K562 (cell line): ENCODE measurements around the gene PHLDB3. TPM values are rescaled to one million over a fixed set of nuclear protein-coding genes. Genes with fewer than 3 reads are reported as not detected.

ENCODE experiments used
- ASH1L ChIP-seq: fragments of 450-650 bp; IDR thresholded peaks from 2 replicates; pipeline ENCODE4 v1.6.1; 2018; ENCODE audit warnings: borderline replicate concordance, mild to moderate bottlenecking, low read depth; ENCODE audit not compliant: partially characterized antibody
- ATF7 ChIP-seq: fragments of 450-650 bp; IDR thresholded peaks from 2 replicates; pipeline ENCODE4 v1.7.1; 2014; ENCODE audit warnings: mild to moderate bottlenecking, moderate library complexity
- EP300 ChIP-seq: IDR thresholded peaks from 2 replicates; pipeline ENCODE4 v1.6.1; 2012; ENCODE audit warnings: low read length, improper control_type of control experiment
- FOS ChIP-seq: IDR thresholded peaks from 3 replicates; pipeline ENCODE4 v1.6.1; 2011; ENCODE audit not compliant: insufficient read length; ENCODE audit errors: extremely low read depth
- NFIC ChIP-seq: fragments of 450-650 bp; IDR thresholded peaks from 2 replicates; pipeline ENCODE4 v1.6.1; 2017; ENCODE audit warnings: mild to moderate bottlenecking, inconsistent platforms
- SAP30 ChIP-seq: fragments of 200-600 bp; sonication (generic); IDR thresholded peaks from 2 replicates; pipeline ENCODE4 v1.6.1; 2012; ENCODE audit warnings: borderline replicate concordance, low read depth, mild to moderate bottlenecking, moderate library complexity, low read length, control low read depth, inconsistent platforms; ENCODE audit not compliant: insufficient read depth, poor library complexity, severe bottlenecking
- ZBED1 ChIP-seq: IDR thresholded peaks from 2 replicates; pipeline ENCODE4 v1.6.1; 2014
- ZC3H11A ChIP-seq: IDR thresholded peaks from 2 replicates; pipeline ENCODE4 v1.6.1; 2012; ENCODE audit warnings: low read depth, low read length, improper control_type of control experiment
- ZNF449 ChIP-seq: fragments of 250-450 bp; sonication (Bioruptor Pico); IDR thresholded peaks from 2 replicates; pipeline ENCODE4 v1.8.0; 2022; ENCODE audit warnings: moderate library complexity, mild to moderate bottlenecking, inconsistent platforms
- polyA plus RNA-seq, 8 experiments: library from polyadenylated mRNA; depleted of rRNA in 4 of 8; stranded (reverse) in 5 of 8; unstranded in 3 of 8; fragments of >200 nt; fragmentation: Nextera tagmentation in 2 of 8; fragmentation: Illumina TruSeq in 1 of 8; extraction: Ambion mirVana in 2 of 8; extraction: Trizol in 1 of 8; gene quantifications; 2 replicates each; pipeline versions ENCODE4 v1.2.1 to v1.2.3, GENCODE V29; 2011 to 2014; ENCODE audit warnings: inconsistent platforms in 1 of 8, missing spikeins in 1 of 8
- total RNA-seq, 7 experiments: library from RNA; depleted of rRNA in 6 of 7; stranded (reverse); fragments of >200 nt in 6 of 7; fragmentation: Illumina TruSeq in 2 of 7; extraction: Trizol in 2 of 7; gene quantifications; 2 replicates each; pipeline versions ENCODE4 v1.2.1 to v1.2.3, GENCODE V29; 2011 to 2021; ENCODE audit warnings: low replicate concordance in 1 of 7
- TF ChIP-seq, protein P1 (sequence below): sonication (generic); formaldehyde crosslinking; IDR thresholded peaks from 2 replicates; pipeline ENCODE4 v1.8.1; 2023; ENCODE audit warnings: mild to moderate bottlenecking, missing genetic modification reagents
- TF ChIP-seq, protein P2 (sequence below): fragments of 250-450 bp; sonication (Bioruptor Pico); IDR thresholded peaks from 2 replicates; pipeline ENCODE4 v1.4.0; 2020; ENCODE audit warnings: mild to moderate bottlenecking, moderate library complexity
- TF ChIP-seq, protein P3 (sequence below): sonication (generic); formaldehyde crosslinking; IDR thresholded peaks from 2 replicates; pipeline ENCODE4 v1.8.0; 2022; ENCODE audit warnings: missing genetic modification reagents, mild to moderate bottlenecking, borderline replicate concordance
- TF ChIP-seq, protein P4 (sequence below): fragments of 450-650 bp; formaldehyde crosslinking; IDR thresholded peaks from 2 replicates; pipeline ENCODE4 v1.4.0; 2020; ENCODE audit warnings: mild to moderate bottlenecking, mixed read lengths

Gene PHLDB3
- total and polyA plus RNA-seq, 9 of the 15 experiments (the other 6 are each of a cell fraction or from before 2014, with no cell fraction given): 0.04 to 23.5 (median 3.9) TPM

- no peak for TF ChIP-seq FOS
- no peak for TF ChIP-seq ZBED1
- TF ChIP-seq, protein P1, sequence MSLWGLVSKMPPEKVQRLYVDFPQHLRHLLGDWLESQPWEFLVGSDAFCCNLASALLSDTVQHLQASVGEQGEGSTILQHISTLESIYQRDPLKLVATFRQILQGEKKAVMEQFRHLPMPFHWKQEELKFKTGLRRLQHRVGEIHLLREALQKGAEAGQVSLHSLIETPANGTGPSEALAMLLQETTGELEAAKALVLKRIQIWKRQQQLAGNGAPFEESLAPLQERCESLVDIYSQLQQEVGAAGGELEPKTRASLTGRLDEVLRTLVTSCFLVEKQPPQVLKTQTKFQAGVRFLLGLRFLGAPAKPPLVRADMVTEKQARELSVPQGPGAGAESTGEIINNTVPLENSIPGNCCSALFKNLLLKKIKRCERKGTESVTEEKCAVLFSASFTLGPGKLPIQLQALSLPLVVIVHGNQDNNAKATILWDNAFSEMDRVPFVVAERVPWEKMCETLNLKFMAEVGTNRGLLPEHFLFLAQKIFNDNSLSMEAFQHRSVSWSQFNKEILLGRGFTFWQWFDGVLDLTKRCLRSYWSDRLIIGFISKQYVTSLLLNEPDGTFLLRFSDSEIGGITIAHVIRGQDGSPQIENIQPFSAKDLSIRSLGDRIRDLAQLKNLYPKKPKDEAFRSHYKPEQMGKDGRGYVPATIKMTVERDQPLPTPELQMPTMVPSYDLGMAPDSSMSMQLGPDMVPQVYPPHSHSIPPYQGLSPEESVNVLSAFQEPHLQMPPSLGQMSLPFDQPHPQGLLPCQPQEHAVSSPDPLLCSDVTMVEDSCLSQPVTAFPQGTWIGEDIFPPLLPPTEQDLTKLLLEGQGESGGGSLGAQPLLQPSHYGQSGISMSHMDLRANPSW (CRISPR knock-in tag): 0 out of 2 replicates have a peak, but pooled peaks have one; percentile 46
- TF ChIP-seq ZNF449: no peak
- TF ChIP-seq, protein P2, sequence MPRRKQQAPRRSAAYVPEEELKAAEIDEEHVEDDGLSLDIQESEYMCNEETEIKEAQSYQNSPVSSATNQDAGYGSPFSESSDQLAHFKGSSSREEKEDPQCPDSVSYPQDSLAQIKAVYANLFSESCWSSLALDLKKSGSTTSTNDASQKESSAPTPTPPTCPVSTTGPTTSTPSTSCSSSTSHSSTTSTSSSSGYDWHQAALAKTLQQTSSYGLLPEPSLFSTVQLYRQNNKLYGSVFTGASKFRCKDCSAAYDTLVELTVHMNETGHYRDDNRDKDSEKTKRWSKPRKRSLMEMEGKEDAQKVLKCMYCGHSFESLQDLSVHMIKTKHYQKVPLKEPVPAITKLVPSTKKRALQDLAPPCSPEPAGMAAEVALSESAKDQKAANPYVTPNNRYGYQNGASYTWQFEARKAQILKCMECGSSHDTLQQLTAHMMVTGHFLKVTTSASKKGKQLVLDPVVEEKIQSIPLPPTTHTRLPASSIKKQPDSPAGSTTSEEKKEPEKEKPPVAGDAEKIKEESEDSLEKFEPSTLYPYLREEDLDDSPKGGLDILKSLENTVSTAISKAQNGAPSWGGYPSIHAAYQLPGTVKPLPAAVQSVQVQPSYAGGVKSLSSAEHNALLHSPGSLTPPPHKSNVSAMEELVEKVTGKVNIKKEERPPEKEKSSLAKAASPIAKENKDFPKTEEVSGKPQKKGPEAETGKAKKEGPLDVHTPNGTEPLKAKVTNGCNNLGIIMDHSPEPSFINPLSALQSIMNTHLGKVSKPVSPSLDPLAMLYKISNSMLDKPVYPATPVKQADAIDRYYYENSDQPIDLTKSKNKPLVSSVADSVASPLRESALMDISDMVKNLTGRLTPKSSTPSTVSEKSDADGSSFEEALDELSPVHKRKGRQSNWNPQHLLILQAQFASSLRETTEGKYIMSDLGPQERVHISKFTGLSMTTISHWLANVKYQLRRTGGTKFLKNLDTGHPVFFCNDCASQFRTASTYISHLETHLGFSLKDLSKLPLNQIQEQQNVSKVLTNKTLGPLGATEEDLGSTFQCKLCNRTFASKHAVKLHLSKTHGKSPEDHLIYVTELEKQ (CRISPR knock-in tag): no peak
- no peak for TF ChIP-seq ASH1L
- TF ChIP-seq SAP30: peak; percentile 51
- TF ChIP-seq EP300: no peak
- TF ChIP-seq ATF7: 0 out of 2 replicates have a peak, but pooled peaks have one; percentile 26
- TF ChIP-seq, protein P3, sequence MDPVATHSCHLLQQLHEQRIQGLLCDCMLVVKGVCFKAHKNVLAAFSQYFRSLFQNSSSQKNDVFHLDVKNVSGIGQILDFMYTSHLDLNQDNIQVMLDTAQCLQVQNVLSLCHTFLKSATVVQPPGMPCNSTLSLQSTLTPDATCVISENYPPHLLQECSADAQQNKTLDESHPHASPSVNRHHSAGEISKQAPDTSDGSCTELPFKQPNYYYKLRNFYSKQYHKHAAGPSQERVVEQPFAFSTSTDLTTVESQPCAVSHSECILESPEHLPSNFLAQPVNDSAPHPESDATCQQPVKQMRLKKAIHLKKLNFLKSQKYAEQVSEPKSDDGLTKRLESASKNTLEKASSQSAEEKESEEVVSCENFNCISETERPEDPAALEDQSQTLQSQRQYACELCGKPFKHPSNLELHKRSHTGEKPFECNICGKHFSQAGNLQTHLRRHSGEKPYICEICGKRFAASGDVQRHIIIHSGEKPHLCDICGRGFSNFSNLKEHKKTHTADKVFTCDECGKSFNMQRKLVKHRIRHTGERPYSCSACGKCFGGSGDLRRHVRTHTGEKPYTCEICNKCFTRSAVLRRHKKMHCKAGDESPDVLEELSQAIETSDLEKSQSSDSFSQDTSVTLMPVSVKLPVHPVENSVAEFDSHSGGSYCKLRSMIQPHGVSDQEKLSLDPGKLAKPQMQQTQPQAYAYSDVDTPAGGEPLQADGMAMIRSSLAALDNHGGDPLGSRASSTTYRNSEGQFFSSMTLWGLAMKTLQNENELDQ (CRISPR knock-in tag): no peak
- TF ChIP-seq NFIC: peak; percentile 68
- TF ChIP-seq ZC3H11A: no peak
- TF ChIP-seq, protein P4, sequence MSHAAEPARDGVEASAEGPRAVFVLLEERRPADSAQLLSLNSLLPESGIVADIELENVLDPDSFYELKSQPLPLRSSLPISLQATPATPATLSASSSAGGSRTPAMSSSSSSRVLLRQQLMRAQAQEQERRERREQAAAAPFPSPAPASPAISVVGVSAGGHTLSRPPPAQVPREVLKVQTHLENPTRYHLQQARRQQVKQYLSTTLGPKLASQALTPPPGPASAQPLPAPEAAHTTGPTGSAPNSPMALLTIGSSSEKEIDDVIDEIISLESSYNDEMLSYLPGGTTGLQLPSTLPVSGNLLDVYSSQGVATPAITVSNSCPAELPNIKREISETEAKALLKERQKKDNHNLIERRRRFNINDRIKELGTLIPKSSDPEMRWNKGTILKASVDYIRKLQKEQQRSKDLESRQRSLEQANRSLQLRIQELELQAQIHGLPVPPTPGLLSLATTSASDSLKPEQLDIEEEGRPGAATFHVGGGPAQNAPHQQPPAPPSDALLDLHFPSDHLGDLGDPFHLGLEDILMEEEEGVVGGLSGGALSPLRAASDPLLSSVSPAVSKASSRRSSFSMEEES (CRISPR knock-in tag): no peak
Measured at GRCh38 chr19:43463381-43464133, 41.0 kb downstream of the PHLDB3 start (continued).
